ENCODE results near the gene SLC7A8.
"Not testable (repeated sequence)": the region's sequence is repeated elsewhere in the genome, so short reads cannot be mapped to it uniquely, and the experiment has no call there.

SLC7A8 gene

DNA sequence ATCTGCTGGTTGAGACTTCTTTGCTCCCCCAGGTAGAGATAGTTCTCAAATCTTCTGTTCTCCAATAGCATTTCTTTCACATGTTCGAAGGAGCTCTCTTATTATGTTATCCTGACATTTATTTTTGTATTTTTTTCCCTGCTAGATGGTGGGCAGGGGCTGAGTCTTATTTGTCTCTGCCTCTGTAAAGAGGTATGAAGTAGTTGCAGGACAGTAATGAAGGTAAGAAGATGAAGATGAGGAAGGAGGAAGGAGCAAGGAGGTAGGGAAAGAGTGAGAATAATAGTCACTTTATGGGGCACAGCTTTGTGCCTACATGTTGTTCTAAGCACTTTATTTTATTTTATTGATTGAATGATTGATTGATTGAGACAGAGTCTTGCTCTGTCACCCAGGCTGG lies 73.7 kb downstream of the SLC7A8 start:
- TF ChIP-seq, protein P1, sequence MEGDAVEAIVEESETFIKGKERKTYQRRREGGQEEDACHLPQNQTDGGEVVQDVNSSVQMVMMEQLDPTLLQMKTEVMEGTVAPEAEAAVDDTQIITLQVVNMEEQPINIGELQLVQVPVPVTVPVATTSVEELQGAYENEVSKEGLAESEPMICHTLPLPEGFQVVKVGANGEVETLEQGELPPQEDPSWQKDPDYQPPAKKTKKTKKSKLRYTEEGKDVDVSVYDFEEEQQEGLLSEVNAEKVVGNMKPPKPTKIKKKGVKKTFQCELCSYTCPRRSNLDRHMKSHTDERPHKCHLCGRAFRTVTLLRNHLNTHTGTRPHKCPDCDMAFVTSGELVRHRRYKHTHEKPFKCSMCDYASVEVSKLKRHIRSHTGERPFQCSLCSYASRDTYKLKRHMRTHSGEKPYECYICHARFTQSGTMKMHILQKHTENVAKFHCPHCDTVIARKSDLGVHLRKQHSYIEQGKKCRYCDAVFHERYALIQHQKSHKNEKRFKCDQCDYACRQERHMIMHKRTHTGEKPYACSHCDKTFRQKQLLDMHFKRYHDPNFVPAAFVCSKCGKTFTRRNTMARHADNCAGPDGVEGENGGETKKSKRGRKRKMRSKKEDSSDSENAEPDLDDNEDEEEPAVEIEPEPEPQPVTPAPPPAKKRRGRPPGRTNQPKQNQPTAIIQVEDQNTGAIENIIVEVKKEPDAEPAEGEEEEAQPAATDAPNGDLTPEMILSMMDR (IDR thresholded peaks at IDR 0.05; ENCODE audit: low read depth, low read length, missing control alignments) = no peak
- H3K4me3 ChIP-seq (ENCODE audit: low read depth, low read length) = no peak overlapping the region
- no peak for DNase-seq (ENCODE audit: low read depth)

DNA sequence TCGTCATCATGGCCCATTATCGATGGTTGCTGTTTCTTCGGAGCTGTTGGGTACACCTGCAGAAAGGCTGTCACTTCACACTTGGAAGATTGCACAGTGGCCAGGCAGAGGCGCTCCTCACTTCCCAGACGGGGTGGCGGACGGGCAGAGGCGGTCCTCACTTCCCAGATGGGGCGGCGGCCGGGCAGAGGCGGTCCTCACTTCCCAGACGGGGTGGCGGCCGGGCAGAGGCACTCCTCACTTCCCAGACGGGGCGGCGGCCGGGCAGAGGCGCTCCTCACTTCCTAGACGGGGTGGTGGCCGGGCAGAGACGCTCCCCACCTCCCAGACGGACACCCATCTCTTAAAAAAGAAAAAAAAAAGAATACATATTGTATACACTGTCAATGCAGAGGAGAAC lies 75.3 kb downstream of the SLC7A8 start:
- not testable (repeated sequence) for DNase-seq (ENCODE audit: low read depth); H3K4me3 ChIP-seq (ENCODE audit: low read depth, low read length)

DNA sequence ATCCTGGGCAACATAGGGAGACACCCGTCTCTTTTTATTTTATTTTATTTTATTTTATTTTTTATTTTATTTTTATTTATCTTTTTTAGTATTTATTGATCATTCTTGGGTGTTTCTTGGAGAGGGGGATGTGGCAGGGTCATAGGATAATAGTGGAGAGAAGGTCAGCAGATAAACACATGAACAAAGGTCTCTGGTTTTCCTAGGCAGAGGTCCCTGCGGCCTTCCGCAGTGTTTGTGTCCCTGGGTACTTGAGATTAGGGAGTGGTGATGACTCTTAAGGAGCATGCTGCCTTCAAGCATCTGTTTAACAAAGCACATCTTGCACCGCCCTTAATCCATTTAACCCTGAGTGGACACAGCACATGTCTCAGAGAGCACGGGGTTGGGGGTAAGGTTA lies 75.8 kb downstream of the SLC7A8 start:
- not testable (repeated sequence) for H3K4me3 ChIP-seq (ENCODE audit: low read depth, low read length); DNase-seq (ENCODE audit: low read depth)

DNA sequence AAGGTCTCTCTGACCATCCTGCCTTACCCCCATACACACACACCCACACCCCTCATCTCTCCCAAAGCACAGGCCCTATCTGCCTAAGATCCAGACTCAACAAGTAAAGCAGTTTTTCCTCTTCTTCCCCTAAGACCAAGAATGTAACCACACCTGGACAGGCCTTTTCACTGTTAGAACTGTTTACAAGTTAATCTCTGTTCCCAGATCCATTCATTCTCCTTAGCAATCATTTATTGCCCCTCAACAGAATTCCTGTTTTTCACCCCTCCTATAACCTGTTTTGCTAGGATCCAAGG lies 76.8 kb downstream of the SLC7A8 start:
- TF ChIP-seq, protein P1 (IDR thresholded peaks at IDR 0.05; ENCODE audit: low read depth, low read length, missing control alignments) = no peak
- no peak overlapping the region for H3K4me3 ChIP-seq (ENCODE audit: low read depth, low read length)
- DNase-seq (ENCODE audit: low read depth) = no peak

DNA sequence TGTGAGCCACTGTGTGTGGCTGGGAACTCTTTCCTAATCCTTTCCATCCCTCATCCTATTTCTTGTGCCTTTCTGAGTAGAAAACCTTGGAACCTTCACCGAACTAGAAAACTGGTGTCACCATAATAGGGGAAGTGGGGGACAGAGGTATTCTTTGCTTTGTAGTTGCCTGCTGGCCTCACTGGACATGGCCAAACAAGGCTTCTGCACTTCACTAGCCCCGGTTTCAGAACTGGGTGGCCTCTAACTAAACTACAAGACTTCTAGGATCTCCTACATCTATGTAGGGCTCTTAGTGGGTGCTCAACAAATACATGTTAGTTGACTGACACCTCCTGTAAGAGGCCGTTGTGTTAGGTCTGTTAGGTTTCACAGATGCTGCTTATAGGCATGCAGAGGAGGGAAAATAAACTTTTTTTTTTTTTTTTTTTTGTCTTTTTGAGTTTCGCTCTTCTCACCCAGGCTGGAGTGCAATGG lies 78.1 kb downstream of the SLC7A8 start:
- H3K4me3 ChIP-seq (ENCODE audit: low read depth, low read length) = no peak overlapping the region
- TF ChIP-seq, protein P1 (IDR thresholded peaks at IDR 0.05; ENCODE audit: low read depth, low read length, missing control alignments) = no peak
- DNase-seq (ENCODE audit: low read depth) = no peak

DNA sequence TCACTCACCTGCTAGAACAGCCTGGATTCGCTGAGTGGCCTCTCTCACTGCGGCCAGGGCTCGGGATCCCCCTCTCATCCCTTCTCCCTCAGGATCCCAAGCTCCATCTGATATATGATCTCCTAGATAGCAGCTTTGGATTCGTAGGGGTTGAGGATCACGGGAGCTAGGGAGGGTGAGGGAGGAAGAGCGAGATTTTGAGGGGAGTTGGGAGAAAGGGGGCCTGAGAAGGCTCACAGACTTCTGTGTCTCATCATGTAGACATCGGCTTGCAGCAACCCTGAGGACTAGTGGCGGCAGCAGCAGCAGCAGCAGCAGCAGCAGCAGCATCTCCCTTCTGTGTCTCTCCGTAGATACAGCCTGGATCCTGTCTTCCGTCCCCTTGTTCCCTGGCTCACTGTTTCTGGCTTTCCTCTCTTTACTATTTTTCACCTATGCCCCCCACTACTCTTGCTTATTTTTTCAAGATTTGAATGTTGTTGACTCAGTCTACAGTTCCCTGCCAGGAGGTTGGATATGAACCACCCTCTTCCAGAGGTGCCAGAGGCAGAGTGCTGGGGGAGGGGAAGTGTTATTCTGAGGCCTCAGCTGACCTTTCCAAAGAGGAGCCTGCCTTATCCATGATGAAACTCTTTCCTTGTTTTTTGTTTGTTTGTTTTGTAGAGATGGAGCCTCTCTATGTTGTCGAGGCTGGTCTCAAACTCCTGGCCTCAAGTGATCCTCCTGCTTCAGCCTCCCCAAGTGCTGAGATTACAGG lies 78.7 kb downstream of the SLC7A8 start, which contains the start of gene CIROP:
CIROP (minus strand) TSS at position 399 of the 757 bp plus-strand sequence; CDS start at position 330, 69 bp downstream.
- TF ChIP-seq, protein P1 (IDR thresholded peaks at IDR 0.05; ENCODE audit: low read depth, low read length, missing control alignments) = no peak
- H3K4me3 ChIP-seq (ENCODE audit: low read depth, low read length) = no peak within 1 kb of the TSS
- DNase-seq (ENCODE audit: low read depth) = no peak

DNA sequence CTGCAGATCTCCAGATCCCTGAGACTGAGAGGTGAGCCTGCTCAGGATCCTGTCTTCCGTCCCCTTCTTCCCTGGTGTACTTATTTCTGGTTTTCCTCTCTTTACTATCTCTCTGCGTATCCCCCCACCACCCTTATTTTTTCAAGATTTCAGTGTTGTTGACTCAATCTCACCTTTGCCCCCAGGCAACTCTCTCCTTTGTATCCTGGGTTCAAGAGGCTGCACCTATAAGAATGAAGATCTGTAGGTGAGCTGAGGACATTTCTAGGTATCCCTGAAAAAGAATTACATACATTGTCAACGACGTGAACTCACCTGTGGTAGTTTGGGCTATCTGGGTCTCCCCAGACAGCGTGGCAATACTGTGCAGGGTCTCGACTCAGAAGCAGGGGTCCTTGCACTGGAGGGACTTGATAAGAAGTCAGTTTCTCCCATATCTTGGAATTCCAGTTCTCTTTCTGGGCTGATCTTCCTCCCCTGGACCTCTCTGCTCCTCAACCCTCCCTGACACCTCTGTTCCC lies 79.3 kb downstream of the SLC7A8 start:
- no peak for DNase-seq (ENCODE audit: low read depth)
- TF ChIP-seq, protein P1 (IDR thresholded peaks at IDR 0.05; ENCODE audit: low read depth, low read length, missing control alignments) = no peak
- H3K4me3 ChIP-seq (ENCODE audit: low read depth, low read length) = no peak overlapping the region

DNA sequence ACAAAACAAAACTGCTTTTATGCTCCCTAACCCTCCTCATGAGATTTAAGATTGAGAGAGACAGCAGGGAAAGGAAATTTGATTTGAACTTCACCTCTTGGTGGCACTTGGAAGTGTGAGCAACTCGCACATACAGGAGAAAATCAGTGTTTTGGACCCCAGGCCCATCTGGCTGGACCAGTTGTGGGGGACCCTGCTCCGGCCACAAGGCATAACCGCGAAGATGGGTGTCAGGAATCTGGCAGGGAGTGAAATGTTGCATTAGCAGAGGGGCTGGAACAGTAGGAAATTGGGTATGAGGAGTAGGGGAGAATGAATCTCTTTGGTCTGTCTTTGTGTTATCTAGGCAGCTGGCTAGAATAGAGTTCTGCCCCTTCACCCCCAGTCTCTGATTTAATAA lies 79.9 kb downstream of the SLC7A8 start:
- TF ChIP-seq, protein P1 (IDR thresholded peaks at IDR 0.05; ENCODE audit: low read depth, low read length, missing control alignments) = no peak
- DNase-seq (ENCODE audit: low read depth) = no peak
- H3K4me3 ChIP-seq (ENCODE audit: low read depth, low read length) = no peak overlapping the region

Measured in GM12864 (cell line).